Anterior cingulate cortex (tissue), 58 donors: ENCODE measurements around the gene FRMD4B.

Experiments
- DNase-seq, 58 donors: peaks; one replicate each; lab custom pipeline; 2025; lab: John Stamatoyannopoulos, UW

The FRMD4B gene

GRCh38 chr3:69182588-69183316 lies 203.1 kb downstream of the FRMD4B start:
- no peak for DNase-seq

DNA sequence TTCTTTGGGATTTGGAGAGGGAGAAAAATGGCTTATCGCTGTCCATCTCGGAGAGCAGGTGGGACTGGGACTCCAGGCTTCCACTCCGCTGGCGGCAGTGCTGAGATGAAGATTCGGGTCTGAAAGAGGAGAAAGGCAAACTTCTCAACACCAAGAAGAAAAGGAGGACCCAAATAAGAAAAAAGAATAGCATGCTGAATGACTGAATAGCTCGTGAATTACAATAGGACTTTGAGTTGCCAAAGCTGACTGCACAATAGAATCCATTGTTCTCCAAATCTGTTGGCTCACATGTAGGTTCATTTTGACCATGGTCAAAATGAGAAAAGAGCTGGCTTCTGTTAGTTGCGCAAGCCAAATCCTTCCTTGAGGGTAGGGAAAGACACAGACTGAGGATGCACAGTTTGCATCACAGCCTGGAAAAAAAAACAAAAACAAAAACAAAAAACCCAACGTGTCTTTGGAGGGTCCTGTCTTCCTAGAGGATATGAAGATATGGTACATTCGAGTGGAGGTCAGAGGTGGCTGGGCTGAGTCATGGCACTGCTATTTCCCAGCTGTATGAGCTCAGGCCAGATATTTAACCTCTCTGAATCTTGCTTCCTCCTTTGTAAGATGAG lies 204.2 kb downstream of the FRMD4B start:
- peak in 21 of 58 donors; percentile 7 to 83 (median 40) for DNase-seq

DNA sequence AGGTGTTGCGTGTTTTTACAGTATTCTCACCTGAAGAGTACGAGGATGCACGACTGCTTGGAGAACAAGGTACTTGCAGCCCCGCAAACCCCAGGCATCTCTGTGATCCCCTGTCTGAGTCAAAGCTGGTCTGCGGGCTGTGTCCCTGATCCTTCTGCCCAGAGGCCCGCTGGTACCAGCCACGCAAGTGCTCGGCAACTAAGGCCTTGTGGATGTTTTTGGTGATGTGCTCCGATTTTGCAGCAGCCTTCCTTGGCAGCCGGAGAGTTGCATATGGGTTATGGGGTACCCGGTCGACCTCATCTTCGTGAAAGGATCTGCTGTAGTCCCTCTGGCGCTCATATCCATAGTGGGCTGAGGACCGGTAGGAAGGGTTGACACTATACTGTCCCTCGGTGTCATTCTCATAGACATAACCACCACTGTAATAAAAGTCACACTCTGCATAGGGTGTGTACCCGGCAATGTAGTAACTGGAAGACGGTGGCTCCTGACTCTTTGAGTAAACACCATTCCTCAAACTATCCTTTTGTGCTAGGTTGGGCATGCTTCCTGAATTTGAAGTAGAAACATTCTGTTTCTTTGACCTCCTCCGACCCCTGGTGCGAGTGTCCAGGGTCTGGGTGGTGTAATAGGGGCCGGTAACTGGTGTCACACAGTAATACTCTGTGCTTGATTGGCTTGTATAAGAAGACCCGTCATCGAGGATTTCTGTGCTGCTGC lies 204.9 kb downstream of the FRMD4B start:
- peak in 3 of 58 donors; percentile 25 to 41 (median 37) for DNase-seq

GRCh38 chr3:69179740-69180372 lies 206.0 kb downstream of the FRMD4B start:
- DNase-seq: no peak

DNA sequence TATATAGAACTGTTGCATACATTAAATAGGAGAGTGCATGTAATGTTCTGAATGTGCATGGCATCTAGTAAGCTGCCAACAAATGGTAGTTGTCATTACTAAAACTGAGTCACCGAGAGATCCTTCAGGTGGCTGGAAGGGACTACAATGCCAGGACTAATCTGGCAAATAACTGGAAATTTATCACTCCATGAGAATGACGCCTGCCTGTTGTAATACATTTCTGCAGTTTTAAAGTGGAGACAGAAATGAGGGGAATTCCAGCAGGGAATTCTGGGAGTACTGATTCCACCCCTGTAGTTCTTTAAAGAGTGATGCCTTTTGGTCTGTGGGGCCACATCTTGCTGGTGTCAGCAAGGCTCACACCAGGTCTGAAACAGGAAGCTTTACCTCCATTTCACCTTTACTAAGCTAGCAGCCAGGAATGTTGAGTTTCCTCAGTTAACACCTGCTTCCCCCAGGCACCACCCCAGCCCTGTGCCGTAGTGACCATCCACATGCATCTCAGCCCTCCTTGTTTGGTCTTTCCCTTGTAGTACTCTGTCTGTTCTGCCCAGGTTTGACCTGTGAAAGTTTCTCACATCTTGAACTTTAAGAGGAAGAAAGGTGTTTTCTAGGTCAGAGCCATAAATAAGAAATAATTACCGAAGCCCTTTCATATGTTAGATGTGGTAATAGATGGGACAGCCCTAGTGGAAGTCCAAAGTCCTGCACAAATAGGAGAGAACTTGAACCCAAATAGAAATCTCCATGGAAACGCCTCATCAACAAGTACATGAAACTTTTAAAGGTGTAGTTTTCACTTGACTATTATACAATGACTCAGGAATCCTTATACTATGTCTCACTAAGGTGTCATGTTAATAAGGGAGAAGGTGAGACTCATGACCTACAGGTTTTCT lies 206.8 kb downstream of the FRMD4B start:
- no peak for DNase-seq

- DNase-seq: no peak
Observed at GRCh38 chr3:69178082-69178481, 207.8 kb downstream of the FRMD4B start.

DNA sequence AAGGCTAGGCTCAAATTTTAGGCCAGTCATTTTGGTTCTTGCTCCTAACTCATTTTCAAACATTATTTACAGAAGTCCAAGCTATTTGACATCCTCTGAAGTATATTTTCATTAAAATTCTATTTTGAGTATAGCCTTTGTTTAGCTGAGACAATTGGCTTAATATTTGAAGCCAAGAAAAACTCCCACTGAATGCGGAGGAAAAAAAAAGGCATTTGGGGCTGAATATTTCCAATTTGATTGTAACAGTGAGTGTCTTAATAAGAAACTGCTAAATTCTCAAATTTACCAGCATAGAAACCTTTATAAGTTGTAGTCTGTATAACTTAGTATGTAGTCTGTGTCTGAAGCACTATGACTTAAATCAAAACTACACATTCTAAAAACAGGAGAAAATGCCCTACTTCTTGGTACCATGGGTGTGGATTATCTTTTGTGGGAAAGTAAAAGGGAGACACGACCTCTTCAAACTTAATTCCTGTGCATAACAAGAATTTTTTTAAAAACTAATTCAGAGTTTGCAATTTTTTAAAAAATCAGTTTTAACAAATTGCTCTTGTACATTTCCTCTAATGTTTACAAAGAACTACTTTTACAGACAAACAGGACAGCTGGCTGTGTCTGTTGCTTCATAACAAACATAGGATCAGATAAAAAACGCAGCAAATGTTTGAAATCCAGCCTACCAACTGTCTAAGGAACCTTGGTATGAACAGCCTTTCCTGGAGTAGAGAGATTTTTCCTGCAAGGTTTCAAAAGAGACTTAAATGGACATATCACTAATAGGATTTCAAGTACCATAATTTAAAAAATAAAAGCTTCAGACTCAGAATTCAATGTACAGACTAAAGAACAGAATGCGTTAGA lies 210.8 kb downstream of the FRMD4B start:
- no peak for DNase-seq

DNA sequence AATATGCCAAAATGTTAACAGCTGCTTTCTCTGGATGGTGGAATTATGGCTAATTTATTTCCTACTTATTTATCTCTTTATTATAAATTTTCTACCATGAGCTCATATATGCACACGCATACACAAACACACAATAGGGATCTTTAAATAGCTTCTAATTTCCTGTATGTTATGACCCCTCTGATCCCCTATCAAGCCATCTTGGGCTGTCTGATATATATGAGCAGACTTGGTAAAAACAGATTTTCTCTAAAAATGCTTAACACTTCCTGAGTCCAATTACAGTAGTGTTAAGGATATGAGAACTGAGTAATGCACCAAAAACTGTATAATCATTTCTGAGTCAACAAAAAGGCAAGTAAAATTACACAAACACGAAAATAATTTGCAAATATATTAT lies 211.4 kb downstream of the FRMD4B start:
- DNase-seq: no peak

DNA sequence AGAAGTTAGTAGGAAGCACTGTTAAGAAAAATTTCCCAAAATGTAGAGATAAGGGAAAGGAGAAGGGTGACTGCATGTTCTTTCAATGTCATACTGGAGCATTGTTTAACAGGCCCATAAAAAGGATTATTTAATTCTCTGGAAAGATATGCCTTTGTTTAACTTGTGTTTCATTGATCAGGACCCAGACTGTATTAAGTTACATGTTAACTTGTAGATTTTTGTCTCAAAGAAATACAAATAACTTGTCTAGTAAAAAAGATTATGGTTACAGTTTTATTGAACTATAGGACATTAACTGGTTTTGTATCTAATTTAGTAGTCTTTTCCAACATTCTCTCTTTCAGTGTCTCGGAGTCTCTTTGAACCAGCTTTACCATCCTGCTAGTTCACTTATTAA lies 213.8 kb downstream of the FRMD4B start:
- no peak for DNase-seq

DNA sequence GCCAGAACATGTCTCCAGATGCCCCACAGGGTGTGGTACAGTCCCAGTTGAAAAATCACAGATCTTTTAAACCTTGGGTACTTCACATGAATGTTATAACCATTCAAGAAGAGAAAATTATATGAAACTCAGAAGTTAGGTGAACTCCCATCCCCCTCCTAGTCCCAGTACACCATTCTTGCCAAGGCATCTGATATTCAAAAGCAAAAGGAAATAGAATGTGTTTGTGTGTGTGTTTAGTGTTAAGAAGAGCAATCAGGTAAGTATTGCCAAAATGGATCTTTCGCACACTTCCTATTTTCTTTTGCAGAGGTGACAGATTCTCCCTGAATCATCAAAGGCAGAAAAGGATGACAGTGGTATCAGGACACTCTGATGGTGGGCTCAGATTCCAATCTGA lies 219.4 kb downstream of the FRMD4B start:
- DNase-seq: no peak

DNA sequence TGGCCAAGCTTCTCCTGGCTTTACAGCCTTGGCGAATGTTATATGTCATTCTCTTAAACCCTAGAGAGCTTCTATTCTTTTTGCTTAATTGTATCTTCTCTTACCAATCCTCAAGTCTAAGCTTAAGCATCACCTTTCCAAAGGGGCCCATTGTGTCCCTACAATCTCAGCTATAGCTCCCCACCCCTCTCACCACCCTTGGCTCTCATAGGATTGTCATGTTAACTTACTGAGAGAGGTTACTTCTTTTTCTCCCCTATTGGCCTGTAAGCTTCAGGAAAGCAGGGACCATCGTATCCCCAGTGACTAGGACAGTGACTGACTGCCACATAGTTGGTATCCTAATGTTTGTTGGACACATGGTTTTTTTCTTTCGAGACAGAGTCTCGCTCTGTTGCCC lies 220.1 kb downstream of the FRMD4B start:
- no peak for DNase-seq

- no peak for DNase-seq
Observed at GRCh38 chr3:69164296-69164695, 221.6 kb downstream of the FRMD4B start.

- DNase-seq: no peak
Observed at GRCh38 chr3:69162308-69162980, 223.4 kb downstream of the FRMD4B start.

GRCh38 chr3:69161587-69162307 lies 224.1 kb downstream of the FRMD4B start:
- DNase-seq: peak in 15 of 58 donors; percentile 1 to 59 (median 13)

DNA sequence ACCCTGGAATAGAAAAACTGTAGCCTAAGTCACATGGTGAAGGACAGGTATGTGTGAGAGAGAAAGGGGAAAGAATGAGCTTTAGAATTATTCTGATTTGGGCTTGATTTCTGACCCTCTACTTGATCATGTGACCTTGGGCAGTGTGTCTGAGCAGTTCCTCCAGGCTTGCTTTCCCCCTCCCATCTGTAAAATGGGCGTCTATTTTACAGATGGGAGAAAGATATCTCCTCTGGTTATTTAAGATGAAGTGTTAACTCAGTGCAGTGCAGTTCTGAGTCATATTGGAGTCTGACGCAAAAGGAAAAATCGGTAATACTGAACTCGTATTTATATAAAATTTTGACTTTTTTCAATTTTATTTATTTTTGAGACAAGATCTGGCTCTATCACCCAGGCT lies 225.4 kb downstream of the FRMD4B start:
- no peak for DNase-seq

GRCh38 chr3:69160107-69160506 lies 225.8 kb downstream of the FRMD4B start:
- no peak for DNase-seq

DNA sequence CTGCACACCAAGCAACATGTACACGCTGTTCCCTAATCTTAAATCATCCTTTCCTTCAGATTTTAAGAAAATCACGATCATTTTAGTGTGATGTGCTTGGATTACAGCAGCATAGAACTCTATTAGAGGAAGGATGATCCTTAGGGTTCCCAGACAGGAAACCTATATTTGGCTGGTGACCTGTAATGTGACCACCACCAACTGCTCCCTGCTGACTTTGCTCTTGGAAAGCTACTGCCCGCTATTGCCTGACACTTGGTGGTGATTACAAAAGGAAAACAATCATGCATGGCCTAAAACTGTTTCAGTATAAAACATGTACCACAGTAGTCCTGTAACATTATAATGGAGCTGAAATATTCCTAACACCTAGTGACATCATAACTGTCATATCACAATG lies 236.3 kb downstream of the FRMD4B start:
- no peak for DNase-seq

- no peak for DNase-seq
Observed at GRCh38 chr3:69145688-69146087, 240.2 kb downstream of the FRMD4B start.
